GM10248 (cell line): ENCODE results near the gene TMEM247.

ENCODE experiments used
- CTCF ChIA-PET: fragments of 300-600 bp; sonication (Branson Sonifier 250); formaldehyde crosslinking; extraction: SDS; loops from one replicate; lab custom pipeline; 2021; ENCODE audit warnings: antibody characterized with exemption; lab: Yijun Ruan, JAX
- POLR2A ChIA-PET: fragments of 350-650 bp; sonication (Branson Sonifier 250); formaldehyde crosslinking; extraction: SDS; loops from one replicate; lab custom pipeline; 2020; ENCODE audit warnings: antibody characterized with exemption; lab: Yijun Ruan, JAX
- DNase-seq: peaks from one replicate; pipeline ENCODE4 v3.0.0; 2012; ENCODE audit errors: extremely low spot score
- TF ChIP-seq, protein P1 (sequence below): IDR thresholded peaks from 2 replicates; pipeline ENCODE4 v1.5.1; 2012; ENCODE audit warnings: mild to moderate bottlenecking, low read depth; ENCODE audit errors: extremely low read depth, missing control alignments, control extremely low read depth

The TMEM247 gene

DNA sequence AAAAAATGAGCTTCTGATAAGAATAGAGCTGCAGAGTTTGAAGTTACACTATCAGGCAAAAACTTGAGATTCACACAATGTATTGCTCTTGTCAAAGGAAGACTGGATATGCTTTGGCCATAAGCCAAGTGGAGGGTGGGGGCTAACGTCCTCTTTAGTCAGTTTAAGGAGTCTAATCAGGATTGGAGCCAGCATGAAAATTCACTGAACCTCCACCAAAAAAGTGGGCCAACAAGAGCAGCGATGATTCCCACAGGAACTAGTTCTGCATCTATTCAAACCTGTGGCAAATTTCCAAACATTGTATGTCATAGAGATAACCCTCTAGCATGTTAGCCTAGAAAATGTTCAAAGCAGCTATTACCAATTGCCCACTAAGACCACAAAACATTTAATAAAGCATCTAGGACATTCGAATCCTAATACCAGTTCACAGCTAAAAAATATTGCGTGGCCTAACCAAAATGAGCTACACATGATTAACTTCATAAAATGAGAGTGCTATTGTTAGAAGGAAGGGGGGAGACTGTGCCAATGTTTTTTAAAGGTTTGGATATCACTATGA, 43.5 kb upstream of the TMEM247 start:
- TF ChIP-seq, protein P1, sequence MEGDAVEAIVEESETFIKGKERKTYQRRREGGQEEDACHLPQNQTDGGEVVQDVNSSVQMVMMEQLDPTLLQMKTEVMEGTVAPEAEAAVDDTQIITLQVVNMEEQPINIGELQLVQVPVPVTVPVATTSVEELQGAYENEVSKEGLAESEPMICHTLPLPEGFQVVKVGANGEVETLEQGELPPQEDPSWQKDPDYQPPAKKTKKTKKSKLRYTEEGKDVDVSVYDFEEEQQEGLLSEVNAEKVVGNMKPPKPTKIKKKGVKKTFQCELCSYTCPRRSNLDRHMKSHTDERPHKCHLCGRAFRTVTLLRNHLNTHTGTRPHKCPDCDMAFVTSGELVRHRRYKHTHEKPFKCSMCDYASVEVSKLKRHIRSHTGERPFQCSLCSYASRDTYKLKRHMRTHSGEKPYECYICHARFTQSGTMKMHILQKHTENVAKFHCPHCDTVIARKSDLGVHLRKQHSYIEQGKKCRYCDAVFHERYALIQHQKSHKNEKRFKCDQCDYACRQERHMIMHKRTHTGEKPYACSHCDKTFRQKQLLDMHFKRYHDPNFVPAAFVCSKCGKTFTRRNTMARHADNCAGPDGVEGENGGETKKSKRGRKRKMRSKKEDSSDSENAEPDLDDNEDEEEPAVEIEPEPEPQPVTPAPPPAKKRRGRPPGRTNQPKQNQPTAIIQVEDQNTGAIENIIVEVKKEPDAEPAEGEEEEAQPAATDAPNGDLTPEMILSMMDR, result no peak
- ChIA-PET POLR2A (no interaction called here), CTCF (interaction anchor here (0.9 to 5.7 kb wide), 3 partner anchors 12 to 23 kb away, joined by 3 to 29 read pairs (median 5); no protein-coding TSS in a partner anchor)
- no peak for DNase-seq

DNA sequence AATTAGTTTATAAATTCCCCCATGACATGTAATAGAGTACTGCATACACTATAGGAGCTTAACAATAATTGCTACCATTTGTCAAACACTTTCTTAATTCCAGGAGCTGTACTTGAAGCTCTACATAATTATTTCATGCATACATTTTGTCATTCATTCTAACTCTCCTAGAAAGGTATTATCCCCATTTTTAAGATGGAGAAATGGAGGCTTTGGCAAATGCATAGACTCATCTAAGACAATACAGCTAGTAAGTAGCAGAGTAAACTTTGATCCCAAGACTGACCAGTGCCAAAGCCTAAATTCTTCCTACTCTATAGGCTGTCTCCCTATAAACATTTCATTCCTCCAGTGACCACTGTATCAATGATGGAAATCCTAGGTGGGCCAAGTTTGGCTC, 42.6 kb upstream of the TMEM247 start:
- TF ChIP-seq, protein P1, result no peak
- CTCF ChIA-PET, result interaction anchor here (1.5 to 5.7 kb wide), 2 partner anchors 22 to 213 kb away, joined by 4 to 29 read pairs; no protein-coding TSS in a partner anchor
- POLR2A ChIA-PET, result no interaction called here
- DNase-seq, result no peak

DNA sequence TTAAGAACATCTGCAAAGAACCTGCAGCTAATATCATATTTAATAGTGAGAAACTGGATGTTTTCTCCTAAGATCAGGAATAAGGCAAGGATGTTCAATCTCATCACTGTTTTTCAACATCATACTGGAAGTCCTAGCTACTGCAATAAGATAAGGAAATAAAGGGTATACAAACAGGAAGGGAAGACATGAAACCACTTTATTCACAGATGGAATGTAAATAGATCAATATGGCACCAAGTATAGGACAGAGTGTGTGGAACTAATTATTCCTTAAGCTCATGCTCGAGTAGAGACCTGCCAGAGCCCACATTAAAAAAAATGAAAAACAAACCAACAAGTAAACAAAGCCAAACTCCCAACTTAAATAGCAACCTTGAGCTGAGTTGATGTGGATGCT, 41.3 kb upstream of the TMEM247 start:
- ChIA-PET POLR2A (no interaction called here), CTCF (interaction anchor here (1.0 to 5.7 kb wide), 3 partner anchors 12 to 26 kb away, joined by 3 to 29 read pairs (median 5); no protein-coding TSS in a partner anchor)
- TF ChIP-seq, protein P1, result no peak
- DNase-seq, result no peak

DNA sequence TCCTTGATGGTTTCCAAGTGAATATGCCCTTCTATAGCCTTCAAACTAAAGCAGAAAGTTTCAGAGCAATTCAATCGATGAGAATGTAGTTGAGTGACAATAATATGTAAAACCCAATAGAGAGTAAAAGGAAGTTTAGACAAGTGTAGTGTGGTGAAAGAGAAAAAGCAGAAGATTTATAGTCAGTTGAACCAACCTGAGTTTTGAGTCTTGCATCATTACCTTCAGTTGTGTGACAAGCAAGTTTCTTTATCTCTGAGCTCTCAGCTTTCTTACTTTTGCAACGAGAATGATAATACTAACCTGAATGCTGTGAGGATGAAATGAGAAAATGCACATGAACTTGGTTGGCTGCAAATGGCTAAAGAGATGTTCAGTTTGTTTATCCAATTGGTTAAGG, 40.6 kb upstream of the TMEM247 start:
- TF ChIP-seq, protein P1, result no peak
- no peak for DNase-seq
- CTCF ChIA-PET, result interaction anchor here (1.0 to 5.7 kb wide), 5 partner anchors 8 to 212 kb away, joined by 3 to 29 read pairs (median 4); no protein-coding TSS in a partner anchor
- POLR2A ChIA-PET, result no interaction called here

DNA sequence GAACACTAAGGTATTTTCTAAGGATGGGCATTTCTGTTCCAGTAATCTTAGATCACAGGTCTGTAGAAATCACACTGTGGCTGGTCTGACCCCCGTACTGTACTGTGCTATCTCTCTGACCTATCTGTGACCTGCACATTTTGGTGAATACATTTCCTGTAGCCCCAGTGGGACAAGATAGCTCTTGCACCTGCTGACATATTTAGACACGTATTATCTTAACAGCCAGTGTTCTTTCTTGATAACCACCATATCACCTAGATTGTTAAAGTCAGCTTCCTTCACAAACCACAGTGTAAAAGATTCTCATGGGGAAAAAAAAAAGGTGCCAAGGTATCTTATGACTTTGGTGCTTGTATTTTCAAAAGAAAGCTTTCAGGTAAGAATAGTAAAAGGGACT, 39.8 kb upstream of the TMEM247 start:
- POLR2A ChIA-PET, result no interaction called here
- DNase-seq, result no peak
- CTCF ChIA-PET, result interaction anchor here (1.4 to 5.7 kb wide), 3 partner anchors 9 to 211 kb away, joined by 4 to 29 read pairs (median 4); no protein-coding TSS in a partner anchor
- TF ChIP-seq, protein P1, result no peak

DNA sequence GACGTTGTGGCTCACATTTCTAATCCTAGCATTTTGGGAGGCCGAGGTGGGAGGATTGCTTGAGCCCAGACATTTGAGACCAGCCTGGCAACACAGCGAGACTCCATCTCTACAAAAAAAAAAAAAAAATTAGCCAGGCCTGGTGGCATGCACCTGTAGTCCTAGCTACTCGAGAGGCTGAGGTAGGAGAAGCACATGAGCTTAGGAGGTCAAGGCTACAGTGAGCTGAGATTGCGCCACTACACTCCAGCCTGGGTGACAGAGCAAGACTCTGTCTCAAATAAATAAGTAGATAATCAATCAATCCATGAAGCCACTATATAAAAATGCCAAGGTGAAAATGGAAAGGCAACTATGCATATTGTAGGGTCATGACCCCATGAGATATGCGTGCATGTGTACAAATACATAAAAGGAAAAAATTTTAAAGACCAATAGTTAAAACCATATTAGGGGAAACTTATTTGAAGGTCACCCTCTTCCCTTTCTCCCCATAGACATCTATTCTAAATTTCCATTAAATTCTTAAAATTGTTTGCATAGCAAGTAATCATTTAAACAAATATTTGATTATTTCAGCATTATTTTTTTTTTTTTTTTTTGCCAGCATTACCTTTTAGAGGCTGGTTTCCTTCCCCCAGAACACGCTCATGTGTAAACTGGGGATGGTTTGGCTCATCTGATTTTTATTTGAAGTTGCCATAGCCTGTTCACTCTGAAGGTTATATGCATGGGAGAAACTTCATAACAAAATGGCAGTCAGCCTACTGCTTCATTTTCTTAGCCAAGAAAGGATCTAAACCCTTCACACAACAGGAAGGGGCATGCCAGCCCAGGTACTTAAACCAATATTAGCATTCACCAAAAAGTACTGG, 37.3 kb upstream of the TMEM247 start:
- CTCF ChIA-PET, result no interaction called here
- TF ChIP-seq, protein P1, result no peak
- no peak for DNase-seq
- POLR2A ChIA-PET, result no interaction called here
